Heart left ventricle (tissue), 13 donors: ENCODE measurements around the gene NFS1.

Source experiments
- CTCF ChIP-seq, 12 donors: fragments of 200-600 bp; sonication (generic) in 4 of 12; IDR thresholded peaks; one replicate each; pipeline versions ENCODE4 v1.5.0 to v1.8.0; 2018 to 2022; ENCODE audit warnings: antibody characterized with exemption in 12 of 12, mild to moderate bottlenecking in 5 of 12
- POLR2A ChIP-seq, 2 donors: fragments of 450-650 bp; IDR thresholded peaks; one replicate each; pipeline ENCODE4 v1.6.1; 2017; ENCODE audit warnings: antibody characterized with exemption in 2 of 2, mild to moderate bottlenecking in 2 of 2, moderate library complexity in 2 of 2
- donor health status: ischemic (EF 13 %, LVEDD 7.1; RV severe dilation, severe dysfunction).
- donor health status: DM: no; HTN: yes; CAD: no.
- donor health status: DM: no; HTN: no; CAD: no.
- donor health status: ischemic (EF 25% LVEDD 6.9; RV normal size, moderate dysfunction).
- donor health status: ischemic (EF 25% LVEDD 5.7; RV mildly dilated, moderate dysfunction).
- donor health status: ischemic (EF 35%, LVEDD 5.7; RV mildly dilated, moderate dysfunction).
- donor health status: nonischemic (EF 11% LVEDD 7.7; RV severe dilation, severe dysfunction).
- donor health status: DM: yes; HTN: yes; CAD: no.
- donor health status: PGD.
- donor health status: ischemic (EF 29% LVEDD 5.4; RV normal size, mild dysfunction).
- donor health status: nonischemic (EF 23%, LVEDD 6.1; RV moderate dilation, normal function).

- no peak for TF ChIP-seq POLR2A (IDR thresholded peaks at IDR 0.05)
- TF ChIP-seq CTCF (IDR thresholded peaks at IDR 0.05) = no peak
These were observed 46.3 kb downstream of the NFS1 start for GRCh38 chr20:35652641-35653429.
